ENCODE measurements around the gene SELENON.
A peak's percentile ranks its signal among the peaks of the same experiment; 100 is the strongest.
"Not testable (repeated sequence)": the region's sequence is repeated elsewhere in the genome, so short reads cannot be mapped to it uniquely, and the experiment has no call there.

SELENON gene

DNA sequence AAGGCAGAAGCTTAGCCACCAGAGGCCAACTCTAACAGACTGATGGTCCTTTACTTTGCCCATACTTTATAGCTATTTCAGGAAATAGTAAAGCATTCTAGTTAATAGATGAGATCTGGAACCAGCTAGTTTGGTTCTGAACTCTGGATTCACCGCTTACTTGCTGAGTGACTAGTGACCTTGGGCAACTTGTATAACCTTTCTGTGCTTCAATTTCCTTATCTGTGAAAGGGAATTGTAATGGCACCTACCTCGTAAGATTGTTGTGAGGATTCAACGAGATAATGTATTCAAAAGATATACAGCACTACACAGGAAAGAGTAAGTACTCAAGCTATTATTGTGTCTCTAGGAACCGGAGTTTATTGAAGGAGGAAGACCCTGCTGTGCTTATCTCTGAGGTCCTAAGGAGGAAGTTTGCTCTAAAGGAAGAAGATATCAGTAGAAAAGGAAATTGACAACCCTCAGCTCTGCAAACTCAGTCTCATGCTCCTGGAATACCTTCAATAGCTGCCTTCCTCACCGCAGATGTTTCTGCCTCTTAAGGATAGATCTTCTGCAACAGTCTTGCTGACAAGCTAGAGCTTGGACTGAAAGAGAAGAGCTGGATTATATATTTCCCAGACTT lies 31.7 kb downstream of the SELENON start:
- no peak for DNase-seq

DNA sequence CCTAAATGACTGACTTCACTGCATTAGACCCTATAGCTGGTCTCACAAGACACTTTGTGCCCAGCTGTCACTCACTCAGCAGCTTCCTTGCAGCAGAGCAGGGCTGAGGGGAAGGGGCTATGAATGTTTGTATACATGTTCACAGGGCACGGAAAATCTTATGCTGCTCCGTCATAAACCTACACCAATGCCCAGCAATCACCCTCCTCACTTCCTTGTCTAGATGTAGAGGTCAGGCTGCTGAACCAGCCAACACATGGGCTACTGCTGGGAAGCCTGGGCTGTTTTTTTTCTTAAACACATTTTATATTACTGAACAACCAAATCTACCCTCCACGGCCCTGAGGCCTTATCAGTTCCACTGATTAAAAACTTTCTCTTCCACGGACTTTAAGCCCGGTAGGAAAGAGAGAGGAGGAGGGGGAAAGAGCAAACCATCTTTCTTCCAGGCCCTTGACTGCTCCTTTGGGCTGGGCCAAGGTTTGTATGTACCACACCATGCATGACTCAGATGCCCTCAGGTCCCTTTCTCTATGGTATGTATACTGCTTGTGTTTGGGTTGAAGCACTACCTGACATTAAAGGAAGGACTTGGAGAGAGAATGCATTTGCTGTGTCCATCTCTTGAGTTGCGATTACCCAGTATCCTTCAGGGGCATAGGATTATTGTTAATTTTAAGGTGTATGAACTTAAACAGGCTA lies 32.5 kb downstream of the SELENON start:
- no peak for DNase-seq

DNA sequence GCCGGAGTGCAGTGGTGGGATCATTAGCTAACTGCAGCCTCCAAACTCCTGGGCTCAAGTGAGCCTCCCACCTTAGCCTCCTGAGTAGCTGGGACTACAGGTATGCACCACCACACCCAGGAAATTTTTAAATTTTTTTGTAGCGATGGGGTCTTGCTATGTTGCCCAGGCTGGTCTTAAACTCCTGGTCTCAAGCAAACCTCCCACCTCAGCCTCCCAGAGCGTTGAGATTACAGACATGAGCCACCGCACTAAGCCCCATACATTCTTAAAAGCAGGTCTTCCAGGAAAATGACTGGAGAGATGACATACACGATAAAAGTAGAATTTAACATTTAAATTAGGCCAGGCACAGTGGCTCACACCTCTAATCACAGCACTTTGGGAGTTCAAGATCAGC lies 33.2 kb downstream of the SELENON start:
- DNase-seq = no peak

DNA sequence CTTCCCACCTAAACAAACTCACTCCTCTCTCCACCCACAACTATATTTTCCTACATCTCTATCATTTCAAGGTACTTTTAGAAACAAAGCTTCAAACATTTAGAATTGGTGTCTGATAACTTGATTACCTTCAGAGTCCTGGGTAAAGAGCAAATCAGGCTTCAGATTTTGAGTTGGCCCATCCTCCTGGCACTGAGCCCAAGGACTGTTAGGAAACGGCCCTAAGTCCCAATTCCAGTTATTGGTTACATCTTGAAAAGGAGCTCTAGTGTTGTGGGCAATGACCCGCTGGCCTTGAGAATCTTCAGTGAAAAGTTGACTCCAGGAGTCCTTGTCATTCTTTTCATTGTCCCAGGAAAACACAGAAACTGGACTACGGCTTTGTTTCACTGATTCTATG lies 34.9 kb downstream of the SELENON start:
- DNase-seq = no peak

DNA sequence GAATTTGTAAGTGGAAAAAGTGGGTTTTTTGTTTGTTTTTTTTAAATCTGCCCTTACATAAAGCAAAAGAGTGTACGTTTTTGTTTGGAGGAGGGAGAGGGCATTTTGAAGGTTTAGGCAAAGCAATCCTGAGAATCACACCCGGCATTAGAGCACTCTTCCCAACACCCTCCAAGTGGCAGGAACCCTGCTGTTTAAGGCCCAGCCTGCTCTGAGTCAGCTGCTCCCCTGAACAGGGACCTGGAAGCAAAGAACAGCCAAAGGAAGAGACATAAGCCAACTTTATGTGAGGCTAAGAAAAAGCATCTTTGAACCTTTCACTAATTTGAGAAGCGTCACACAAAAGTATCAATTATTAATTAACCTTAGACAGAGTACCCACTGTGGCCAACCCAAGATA lies 36.7 kb downstream of the SELENON start:
- DNase-seq = no peak

DNA sequence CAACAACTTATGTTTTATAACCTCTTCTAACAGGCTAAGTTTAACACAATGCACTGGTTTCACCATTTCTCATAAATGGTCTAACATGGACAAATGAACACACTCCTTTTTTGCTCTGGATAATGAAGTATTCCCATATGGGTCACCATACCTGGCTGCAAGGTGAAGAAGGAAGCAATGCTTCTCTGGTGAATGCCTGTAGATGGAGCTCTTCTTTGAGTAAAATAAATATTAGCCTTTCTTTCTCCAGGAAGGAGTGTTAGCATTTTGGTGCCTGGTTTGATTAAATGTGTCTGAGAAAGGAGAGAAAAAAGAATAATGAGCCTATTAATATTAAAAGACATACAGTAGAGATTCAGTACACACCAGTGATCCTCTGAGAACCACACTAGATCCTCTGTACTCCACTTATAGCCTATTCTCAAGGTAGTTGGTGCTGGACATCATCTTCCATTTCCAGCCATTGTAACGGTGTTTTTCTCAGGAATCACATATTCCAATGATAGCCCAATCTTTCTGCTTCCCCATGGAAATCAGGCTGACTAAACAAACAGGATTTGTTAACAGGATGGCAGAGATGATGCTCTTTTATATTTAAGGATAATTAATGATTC lies 37.4 kb downstream of the SELENON start:
- DNase-seq = no peak

DNA sequence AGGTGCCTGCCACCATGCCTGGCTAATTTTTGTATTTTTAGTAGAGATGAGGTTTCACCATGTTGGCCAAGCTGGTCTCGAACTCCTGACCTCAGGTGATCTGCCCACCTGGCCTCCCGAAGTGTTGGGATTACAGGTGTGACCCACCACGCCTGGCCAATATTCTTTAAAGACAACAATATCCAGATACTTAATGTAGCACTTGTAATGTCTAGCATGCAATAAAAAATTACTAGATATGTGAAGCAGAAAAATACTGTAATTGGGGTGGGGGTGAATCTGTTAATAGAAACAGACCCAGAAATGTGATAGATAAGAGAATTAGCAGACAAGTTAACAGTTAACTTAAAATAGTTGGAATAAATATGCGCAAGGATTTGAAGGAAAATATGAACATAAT lies 39.8 kb downstream of the SELENON start:
- not testable (repeated sequence) for DNase-seq

DNA sequence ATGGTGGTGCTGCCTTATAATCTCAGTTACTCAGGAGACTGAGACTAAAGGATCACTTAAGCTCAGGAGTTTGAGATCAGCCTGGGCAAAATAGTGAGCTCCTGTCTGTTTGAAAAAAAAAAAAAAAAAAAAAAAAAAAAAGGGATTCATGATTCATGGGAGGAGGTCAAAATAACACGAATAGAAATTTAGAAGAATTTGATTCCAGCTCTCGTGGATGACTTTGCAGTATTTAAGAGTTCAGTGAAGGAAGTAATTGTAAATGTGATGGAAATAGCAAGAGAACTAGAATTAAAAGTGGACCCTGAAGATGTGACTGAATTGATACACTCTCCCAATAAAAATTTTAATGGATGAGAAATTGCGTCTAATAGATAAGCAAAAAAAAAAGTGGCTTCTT lies 43.5 kb downstream of the SELENON start:
- no peak for DNase-seq

DNA sequence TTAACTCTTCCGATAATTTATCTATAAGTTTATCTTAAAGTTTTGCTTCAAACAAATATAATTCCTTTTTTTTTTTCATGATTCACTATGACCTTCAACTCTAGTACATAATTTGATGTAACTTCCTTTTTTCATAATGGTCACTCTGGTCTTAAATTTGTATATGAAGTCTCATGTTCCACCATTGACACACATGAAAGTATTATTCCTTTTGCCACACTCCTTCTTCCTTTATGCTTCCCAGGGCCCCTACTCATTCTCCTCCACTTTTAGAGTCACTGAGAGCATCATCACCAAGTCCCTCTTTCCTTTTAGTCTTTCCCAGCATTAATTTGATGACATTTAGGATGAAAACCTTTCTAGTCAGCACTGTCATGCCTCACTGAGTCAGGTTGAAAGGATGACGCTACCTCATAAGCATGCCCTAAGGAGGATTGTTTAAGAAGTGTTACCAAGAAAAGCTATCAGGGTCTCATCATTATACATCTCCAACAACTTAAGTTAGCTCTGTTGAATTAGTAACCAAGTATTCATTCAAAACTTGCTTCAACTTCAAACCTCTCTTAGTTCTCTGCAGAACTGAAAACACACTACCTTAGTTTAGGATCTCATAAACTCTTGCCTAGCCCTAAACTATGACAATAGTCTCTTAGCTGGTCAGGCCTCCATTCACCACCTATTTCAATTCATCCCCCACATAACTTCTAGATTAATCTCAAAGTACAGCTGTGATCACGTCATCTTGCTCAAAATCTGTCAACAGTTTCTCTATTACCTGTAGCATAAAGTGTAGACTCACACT lies 44.7 kb downstream of the SELENON start:
- DNase-seq = no peak

DNA sequence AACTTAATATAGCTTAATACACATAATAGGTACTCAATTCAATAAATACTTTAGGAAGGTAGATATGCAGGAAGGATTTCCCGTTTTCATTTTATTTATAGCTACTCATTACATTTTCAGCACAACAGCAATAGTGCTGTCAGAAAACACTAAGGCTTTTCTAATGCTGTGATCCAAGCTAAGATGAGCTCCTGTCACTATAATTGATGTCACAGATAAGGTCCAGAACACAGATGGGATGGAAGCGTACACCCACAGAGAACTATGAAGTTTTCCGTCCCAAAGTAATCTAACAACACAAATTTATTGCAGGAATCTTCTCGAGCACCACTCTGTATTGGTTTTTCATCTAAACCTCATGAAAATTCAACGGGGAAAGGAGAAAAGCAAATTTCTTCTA lies 45.7 kb downstream of the SELENON start:
- no peak for DNase-seq

DNA sequence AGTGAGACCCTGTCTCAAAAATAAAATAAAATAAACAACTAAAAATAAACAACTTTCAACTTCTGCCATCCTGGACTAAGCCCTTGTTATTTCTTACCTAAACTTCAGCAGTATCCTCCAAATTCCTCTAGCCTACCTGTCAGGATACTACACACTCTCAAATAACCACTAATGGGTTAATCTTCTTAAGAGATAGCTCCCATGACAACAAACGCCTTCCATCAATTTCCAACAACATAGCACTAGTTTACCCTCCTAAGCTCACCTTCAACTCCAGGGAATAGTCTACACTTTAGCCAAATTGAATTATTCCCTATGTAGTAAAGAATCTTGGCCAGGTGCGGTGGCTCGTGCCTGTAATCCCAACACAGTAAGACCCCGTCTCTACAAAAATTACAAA lies 47.9 kb downstream of the SELENON start:
- DNase-seq = no peak

DNA sequence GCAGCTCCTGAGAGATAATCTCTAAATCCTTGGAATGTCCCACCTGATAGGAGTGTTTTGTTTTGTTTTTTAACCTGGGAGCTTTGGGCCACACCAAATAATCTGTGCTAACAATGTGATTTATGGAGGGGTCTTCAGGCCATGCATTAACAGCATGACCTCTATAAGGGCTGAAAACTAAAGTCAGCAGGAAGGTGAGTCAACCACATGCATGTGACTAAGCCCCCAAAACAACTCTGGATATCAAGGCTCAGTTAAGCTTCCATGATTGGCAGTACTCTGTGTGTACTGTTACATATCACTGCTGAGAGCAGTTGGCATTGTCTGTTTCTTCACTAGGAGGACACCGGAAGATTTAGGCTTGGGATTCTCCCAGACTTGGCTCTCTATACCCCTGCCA lies 48.5 kb downstream of the SELENON start:
- no peak for DNase-seq

DNA sequence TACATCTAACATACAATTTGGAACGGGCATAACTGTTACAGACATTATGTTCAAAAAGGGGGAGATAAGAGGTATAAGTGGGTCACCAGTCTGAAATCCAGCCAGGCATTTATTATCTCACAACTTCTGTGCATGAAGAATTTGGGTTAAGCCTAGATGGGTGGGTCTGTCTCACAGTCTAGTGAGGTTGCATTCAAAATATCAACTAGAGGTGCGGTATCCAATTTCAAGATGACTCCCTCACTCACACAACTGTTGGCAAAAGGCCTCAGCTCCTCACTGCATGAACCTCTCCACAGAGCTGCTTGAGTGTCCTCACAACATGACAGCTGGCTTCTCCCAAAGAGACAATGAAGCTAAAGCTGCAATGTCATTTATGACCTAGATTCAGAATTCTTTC lies 54.6 kb downstream of the SELENON start:
- DNase-seq = no peak

DNA sequence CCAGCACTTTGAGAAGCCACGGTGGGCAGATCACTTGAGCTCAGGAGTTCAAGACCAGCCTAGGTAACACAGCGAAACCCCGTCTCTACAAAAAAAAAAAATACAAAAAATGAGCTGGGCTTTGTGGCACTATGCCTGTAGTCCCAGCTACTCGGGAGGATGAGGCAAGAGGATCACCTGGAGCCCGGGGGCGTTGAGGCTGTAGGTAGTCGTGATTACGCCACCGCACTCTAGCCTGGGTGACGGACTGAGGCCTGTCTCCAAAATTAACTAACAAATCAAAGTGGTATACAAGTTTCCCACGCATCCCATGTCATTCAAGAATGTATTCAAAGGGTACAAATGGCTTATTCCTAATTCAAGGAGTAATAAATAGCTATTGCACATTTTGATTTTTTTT lies 56.9 kb downstream of the SELENON start:
- DNase-seq = no peak

DNA sequence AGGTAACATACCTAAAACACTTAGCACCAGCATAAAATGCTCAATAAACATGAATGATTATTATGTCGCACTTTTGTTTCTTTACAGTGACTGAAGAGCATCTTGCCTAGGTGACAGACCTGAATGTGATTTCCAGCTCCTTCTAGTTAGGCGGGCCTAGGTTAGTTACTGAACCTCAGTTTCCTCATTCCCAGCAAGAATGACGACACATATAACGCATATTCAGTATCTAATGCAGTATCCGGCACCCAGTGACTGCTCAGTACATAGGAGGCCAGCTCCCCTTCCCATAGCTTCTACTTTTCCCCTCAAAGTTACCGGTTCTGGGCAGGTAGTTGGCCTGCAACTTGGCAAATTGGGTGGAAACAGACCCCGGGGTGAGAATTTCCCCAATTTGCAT lies 58.5 kb downstream of the SELENON start:
- DNase-seq = no peak

DNA sequence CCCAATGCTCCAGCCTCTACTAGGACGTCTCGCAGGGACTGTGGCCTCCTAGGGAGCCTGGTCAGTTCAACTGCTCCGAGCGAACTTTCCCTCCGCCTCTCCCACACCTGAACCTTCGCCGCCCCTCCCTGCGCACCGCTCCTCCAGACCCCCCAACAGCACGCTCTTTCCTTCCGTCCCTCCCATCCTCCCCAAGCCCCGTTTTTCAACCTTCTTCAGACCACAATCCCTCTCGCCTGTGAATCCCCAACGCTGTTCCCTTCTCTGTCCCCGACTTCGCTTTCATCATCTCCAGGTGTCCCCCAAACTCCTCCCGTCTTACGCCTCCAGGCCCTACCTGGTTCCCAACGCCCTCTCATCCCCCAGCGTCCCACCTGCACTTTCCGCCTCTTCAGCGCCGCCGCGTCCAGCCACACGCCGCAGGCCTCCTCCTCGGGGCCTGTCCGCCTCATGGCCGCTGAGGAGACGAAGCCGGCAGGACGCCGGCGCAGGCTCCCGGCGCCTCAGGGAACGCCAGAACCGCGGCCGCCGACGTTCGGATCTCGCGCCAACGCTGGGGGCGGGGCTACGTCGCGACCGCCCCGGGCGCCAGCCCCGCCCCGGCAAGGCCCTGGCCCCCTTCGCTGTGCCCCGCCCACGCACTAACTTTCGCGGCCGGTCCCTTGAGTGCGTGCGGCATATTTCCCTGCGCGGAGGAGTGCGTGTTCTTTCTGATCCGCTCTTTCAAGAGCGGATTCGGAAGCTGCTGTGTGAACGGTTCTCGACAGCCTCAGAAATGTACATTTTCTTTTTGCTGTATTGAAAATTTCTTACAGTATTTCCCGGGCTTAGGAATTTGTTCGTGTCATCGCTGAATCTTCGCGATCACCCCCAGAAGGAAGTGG lies 59.2 kb downstream of the SELENON start, which contains the start of gene AUNIP:
Gene AUNIP, minus strand, starts transcription at position 552 of the 884 bp plus-strand sequence. Its CDS starts 100 bp downstream, at position 452.
- DNase-seq = peak; percentile 87

DNA sequence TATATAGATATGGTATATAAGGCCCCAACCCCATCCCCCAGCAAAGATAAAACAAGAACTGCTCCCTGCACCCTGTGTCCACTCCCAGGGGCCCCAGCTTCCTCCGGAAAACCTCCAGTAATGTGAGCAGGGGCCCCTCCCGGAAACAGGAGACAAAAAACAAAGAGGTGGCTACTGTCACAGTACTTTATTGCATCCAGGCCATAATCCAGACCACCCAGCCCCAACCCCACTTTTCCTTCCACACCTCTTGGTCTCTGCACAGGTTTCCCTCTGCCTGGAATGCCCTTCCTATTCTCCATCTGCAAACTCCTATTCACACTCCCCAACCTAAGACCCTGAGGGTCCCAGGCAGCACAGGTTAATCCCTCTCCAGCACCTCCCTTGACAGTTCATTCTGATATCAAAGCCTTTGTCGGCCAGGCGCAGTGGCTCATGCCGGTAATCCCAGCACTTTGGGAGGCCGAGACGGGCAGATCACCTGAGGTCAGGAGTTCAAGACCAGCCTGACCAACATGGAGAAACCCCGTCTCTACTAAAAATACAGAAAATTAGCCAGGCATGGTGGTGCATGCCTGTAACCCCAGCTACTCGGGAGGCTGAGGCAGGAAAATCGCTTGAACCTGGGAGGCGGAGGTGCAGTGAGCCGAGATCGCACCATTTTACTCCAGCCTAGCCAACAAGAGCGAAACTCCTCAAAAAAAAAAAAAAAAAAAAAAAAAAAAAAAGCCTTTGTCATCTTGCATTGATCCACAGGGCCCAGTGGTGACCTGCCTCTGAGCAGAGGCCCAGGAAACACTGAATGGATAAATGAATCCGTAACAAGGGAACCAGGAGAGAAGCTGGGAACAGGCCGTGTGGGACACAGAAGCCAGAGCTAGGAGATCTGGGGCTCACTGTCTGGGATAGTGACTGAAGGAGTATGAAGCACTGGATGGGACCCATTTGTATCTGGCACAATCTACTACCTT lies 61.6 kb downstream of the SELENON start:
- no peak for DNase-seq

DNA sequence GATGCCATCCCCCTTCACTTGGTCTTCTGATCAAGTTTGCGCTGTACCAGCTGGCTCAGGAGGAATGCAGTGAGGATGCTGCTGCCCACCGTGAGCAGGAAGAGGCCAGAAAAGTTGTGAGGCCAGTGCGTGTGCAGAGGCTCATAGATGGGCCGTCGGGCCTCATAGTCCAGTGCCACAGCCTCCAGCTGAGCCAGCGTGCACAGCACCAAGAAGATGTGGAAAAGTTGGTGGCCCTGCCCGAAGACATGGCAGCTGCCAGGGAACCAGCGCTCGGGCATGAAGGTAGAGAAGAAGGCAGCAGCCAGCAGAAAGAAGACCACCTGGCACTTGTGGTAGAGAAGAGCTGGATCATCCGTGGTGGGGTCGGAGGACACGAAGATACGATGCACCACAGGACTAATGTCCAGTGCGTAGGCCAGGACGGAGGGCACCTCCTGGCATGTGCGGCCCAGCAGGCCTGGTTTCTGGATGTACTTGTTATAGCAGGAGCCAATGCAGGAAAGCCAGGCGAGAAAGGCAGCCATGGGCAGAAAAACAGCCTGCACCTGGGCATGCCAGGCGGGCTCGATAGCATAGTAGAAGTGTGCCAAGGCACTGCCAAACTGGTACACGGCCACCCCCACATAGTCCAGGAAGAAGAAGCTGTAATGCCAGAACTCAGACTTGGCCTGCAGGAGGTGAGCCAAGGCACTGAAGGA lies 62.9 kb downstream of the SELENON start:
- no peak for DNase-seq

DNA sequence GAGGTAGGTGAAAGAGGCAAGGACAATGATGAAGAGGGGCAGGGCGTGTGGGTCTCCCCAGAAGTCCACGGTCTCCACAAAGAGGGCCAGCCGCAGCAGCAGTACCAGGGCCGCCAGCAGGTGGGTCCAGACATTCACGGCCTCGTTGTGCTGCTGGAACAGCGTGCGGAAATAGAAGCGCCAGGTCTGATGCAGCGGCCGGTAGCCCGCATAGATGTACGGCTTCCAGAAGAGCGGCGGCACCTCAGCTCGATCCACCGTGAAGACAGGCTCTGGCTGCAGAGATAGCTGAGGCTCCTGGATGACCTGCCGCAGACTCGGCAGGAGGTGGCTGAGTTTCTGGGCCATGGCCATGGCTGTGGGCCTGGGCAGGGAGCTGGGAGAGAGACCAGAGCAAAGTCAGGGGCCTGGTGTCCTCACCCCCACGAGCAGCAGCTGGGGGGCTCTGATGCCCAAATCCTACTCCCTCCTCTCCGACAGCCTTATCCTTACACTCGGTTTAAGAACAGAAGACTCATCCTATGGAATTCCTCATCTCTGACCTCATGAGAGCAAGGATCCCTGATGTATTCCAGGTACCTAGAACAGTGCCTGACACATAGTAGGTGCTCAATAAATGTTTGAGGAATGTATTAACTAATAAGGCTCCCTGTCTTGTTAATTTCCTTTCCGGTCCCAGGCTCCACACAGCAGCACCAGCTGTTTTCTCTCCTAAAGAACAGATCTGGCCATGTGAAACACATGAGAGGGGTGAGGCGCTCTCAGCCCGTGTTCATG lies 63.7 kb downstream of the SELENON start:
- no peak for DNase-seq

DNA sequence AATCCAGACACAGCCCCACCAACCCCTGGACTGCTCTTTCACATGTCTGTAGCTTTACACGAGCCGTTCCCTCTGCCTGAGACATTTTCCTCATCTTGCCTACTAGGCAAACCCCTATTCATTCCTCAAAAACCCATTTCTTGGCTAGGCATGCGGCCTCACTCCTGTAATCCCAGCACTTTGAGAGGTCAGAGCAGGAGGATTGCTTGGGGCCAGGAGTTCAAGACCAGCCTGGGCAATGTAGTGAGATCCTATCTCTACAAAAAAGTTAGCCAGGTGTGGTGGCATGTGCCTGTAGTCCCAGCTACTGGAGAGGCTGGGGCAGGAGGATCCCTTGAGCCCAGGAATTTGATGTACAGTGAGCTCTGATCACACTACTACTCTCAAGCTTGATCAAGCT lies 64.4 kb downstream of the SELENON start:
- DNase-seq = no peak

Measured in effector CD8-positive, alpha-beta T cell (primary cell).